Neural cell (in vitro differentiated cells): ENCODE results near the gene CTXND1. TPM values are rescaled to one million over a fixed set of nuclear protein-coding genes. Genes with fewer than 3 reads are reported as not detected.

Experiments used
- H2AFZ ChIP-seq: fragments of 200-600, 300-800 bp; sonication (generic), shearing (Covaris generic); 2 replicates; pipeline ENCODE4 v1.6.0; 2014; ENCODE audit warnings: low read depth, mild to moderate bottlenecking, antibody characterized with exemption, low read length, moderate library complexity
- H3F3A ChIP-seq: fragments of 200-600 bp; shearing (Covaris generic); 2 replicates; pipeline ENCODE4 v1.6.1; 2016; ENCODE audit warnings: mild to moderate bottlenecking, moderate library complexity, mixed read lengths, antibody characterized with exemption, low read length; ENCODE audit not compliant: insufficient read depth, poor library complexity, severe bottlenecking
- H3K27ac ChIP-seq: fragments of 200-600, 300-800 bp; sonication (generic), shearing (Covaris generic); 2 replicates; pipeline ENCODE4 v1.5.1; 2014; ENCODE audit warnings: mild to moderate bottlenecking, low read length, moderate library complexity
- H3K27me3 ChIP-seq: fragments of 300-800, 200-600 bp; sonication (generic), shearing (Covaris generic); 2 replicates; pipeline ENCODE4 v1.6.0; 2014; ENCODE audit warnings: mild to moderate bottlenecking, low read depth, low read length, moderate library complexity; ENCODE audit not compliant: insufficient read depth
- H3K36me3 ChIP-seq: fragments of 300-800, 200-600 bp; sonication (generic), shearing (Covaris generic); 2 replicates; pipeline ENCODE4 v1.5.1; 2014; ENCODE audit warnings: mild to moderate bottlenecking, antibody characterized with exemption, low read length, moderate library complexity; ENCODE audit not compliant: insufficient read depth
- H3K4me2 ChIP-seq: fragments of 300-800, 200-600 bp; sonication (generic), shearing (Covaris generic); 2 replicates; pipeline ENCODE4 v1.6.0; 2014; ENCODE audit warnings: mild to moderate bottlenecking, low read length
- H3K4me3 ChIP-seq: fragments of 300-800, 200-600 bp; sonication (generic), shearing (Covaris generic); 2 replicates; pipeline ENCODE4 v1.5.1; 2014; ENCODE audit warnings: mild to moderate bottlenecking, low read length, moderate library complexity
- H3K79me2 ChIP-seq: fragments of 200-600 bp; shearing (Covaris generic); replicated peaks from 2 replicates; pipeline ENCODE4 v1.6.0; 2014; ENCODE audit warnings: mild to moderate bottlenecking, low read length, moderate library complexity; ENCODE audit not compliant: insufficient read depth
- H3K9ac ChIP-seq: fragments of 300-800, 200-600 bp; sonication (generic), shearing (Covaris generic); 2 replicates; pipeline ENCODE4 v1.6.1; 2016; ENCODE audit warnings: mild to moderate bottlenecking, low read length, mixed read lengths
- H3K9me2 ChIP-seq: fragments of 200-600 bp; shearing (Covaris generic); 2 replicates; pipeline ENCODE4 v1.6.1; 2016; ENCODE audit warnings: mild to moderate bottlenecking, low read length, mixed read lengths; ENCODE audit not compliant: insufficient read depth
- H3K9me3 ChIP-seq: fragments of 200-600, 300-800 bp; sonication (generic), shearing (Covaris generic); 2 replicates; pipeline ENCODE4 v1.6.1; 2016; ENCODE audit warnings: mild to moderate bottlenecking, mixed run types, low read length, moderate library complexity, mixed read lengths
- H4K20me1 ChIP-seq: fragments of 200-600 bp; shearing (Covaris generic); 2 replicates; pipeline ENCODE4 v1.6.1; 2016; ENCODE audit warnings: mild to moderate bottlenecking, mixed run types; ENCODE audit not compliant: insufficient read depth
- CTCF ChIP-seq: fragments of 450-650 bp; IDR thresholded peaks from 2 replicates; pipeline ENCODE4 v1.5.1; 2014; ENCODE audit warnings: antibody characterized with exemption, mild to moderate bottlenecking, moderate library complexity; ENCODE audit not compliant: poor library complexity, severe bottlenecking
- EP300 ChIP-seq: fragments of 450-650 bp; conservative IDR thresholded peaks from 2 replicates; pipeline ENCODE4 v1.6.1; 2014; ENCODE audit warnings: antibody characterized with exemption, mild to moderate bottlenecking, moderate library complexity; ENCODE audit not compliant: poor library complexity, severe bottlenecking
- EZH2 ChIP-seq: fragments of 200-600, 300-800 bp; shearing (Covaris generic), sonication (generic); IDR thresholded peaks from 2 replicates; pipeline ENCODE4 v1.6.1; 2014; ENCODE audit warnings: antibody characterized with exemption, low read length, borderline replicate concordance, mild to moderate bottlenecking; ENCODE audit not compliant: insufficient read depth, poor library complexity, severe bottlenecking
- MXI1 ChIP-seq: fragments of 450-650 bp; conservative IDR thresholded peaks from 2 replicates; pipeline ENCODE4 v1.6.1; 2014; ENCODE audit warnings: antibody characterized with exemption, mild to moderate bottlenecking; ENCODE audit not compliant: poor library complexity, severe bottlenecking
- POLR2AphosphoS5 ChIP-seq: IDR thresholded peaks from 2 replicates; pipeline ENCODE4 v1.6.1; 2012
- RAD21 ChIP-seq: fragments of 450-650 bp; conservative IDR thresholded peaks from 2 replicates; pipeline ENCODE4 v1.6.1; 2014; ENCODE audit warnings: antibody characterized with exemption, mild to moderate bottlenecking, moderate library complexity
- REST ChIP-seq: IDR thresholded peaks from 2 replicates; pipeline ENCODE4 v1.6.1; 2012; ENCODE audit warnings: borderline replicate concordance
- SMC3 ChIP-seq: fragments of 450-650 bp; conservative IDR thresholded peaks from 2 replicates; pipeline ENCODE4 v1.6.1; 2014; ENCODE audit warnings: antibody characterized with exemption, mild to moderate bottlenecking, moderate library complexity; ENCODE audit not compliant: poor library complexity
- TAF1 ChIP-seq: IDR thresholded peaks from 2 replicates; pipeline ENCODE4 v1.6.1; 2012; ENCODE audit warnings: low read depth
- polyA plus RNA-seq: library from polyadenylated mRNA; depleted of rRNA; stranded (reverse); fragments of >200 nt; gene quantifications from 2 replicates; pipeline ENCODE4 v1.2.3, GENCODE V29; 2014

The CTXND1 gene
- polyA plus RNA-seq, 1 donor from 2014 or later, result not detected

GRCh38 chr15:80240276-80240675 is 11.7 kb downstream of the CTXND1 start:
- Histone ChIP-seq H3K9me2 (no peaks in the 10 kb centered on the region), H4K20me1 (no peaks in the 10 kb centered on the region), H3K9me3 (no peaks in the 10 kb centered on the region), H3K4me2 (no peak overlapping the region), H3F3A (no peaks in the 10 kb centered on the region), H3K9ac (no peak overlapping the region), H3K36me3 (no peaks in the 10 kb centered on the region), H3K79me2 (no peaks in the 10 kb centered on the region), H3K27me3 (no peaks in the 10 kb centered on the region), H2AFZ (no peak overlapping the region), H3K4me3 (no peak overlapping the region), H3K27ac (no peak overlapping the region)
- TF ChIP-seq MXI1, result no peak
- TF ChIP-seq RAD21, result no peak
- no peak for TF ChIP-seq POLR2AphosphoS5
- no peak for TF ChIP-seq SMC3
- TF ChIP-seq EP300, result no peak
- TF ChIP-seq CTCF, result no peak
- TF ChIP-seq REST, result no peak
- no peak for TF ChIP-seq TAF1
- TF ChIP-seq EZH2, result no peak

GRCh38 chr15:80234883-80235282 is 17.1 kb downstream of the CTXND1 start:
- no peaks in the 10 kb centered on the region for H3K27me3 ChIP-seq
- no peak overlapping the region for H2AFZ ChIP-seq
- no peaks in the 10 kb centered on the region for H3K9me2 ChIP-seq

More at GRCh38 chr15:80234883-80235282, 17.1 kb downstream of the CTXND1 start:
- Histone ChIP-seq H3K4me2 (no peak overlapping the region), H3K4me3 (no peak overlapping the region), H3K9me3 (no peaks in the 10 kb centered on the region), H3K79me2 (no peaks in the 10 kb centered on the region), H4K20me1 (no peaks in the 10 kb centered on the region), H3K9ac (no peak overlapping the region), H3K36me3 (no peaks in the 10 kb centered on the region), H3K27ac (no peak overlapping the region), H3F3A (no peaks in the 10 kb centered on the region)
- TF ChIP-seq SMC3 (no peak), MXI1 (no peak), REST (no peak), TAF1 (no peak), RAD21 (no peak), CTCF (no peak), EP300 (no peak), POLR2AphosphoS5 (no peak), EZH2 (no peak)
